PC-3 (cell line): ENCODE measurements around the gene VPS33B. TPM values are rescaled to one million over a fixed set of nuclear protein-coding genes. Genes with fewer than 3 reads are reported as not detected.

ENCODE experiments used
- ATAC-seq: fragments of 200-7000 bp; cut with Tn5 transposase; 2 replicates; pipeline ENCODE4 v1.9.1; 2020; ENCODE audit warnings: mild to moderate bottlenecking, moderate library complexity
- BruUV-seq: library from RNA; stranded (reverse); fragments of 400-500 nt; replicated peaks from 2 replicates; lab custom pipeline; 2021; lab: Mats Ljungman, UMichigan
- CTCF ChIA-PET: fragments of 300-600 bp; sonication (Branson Sonifier 250); formaldehyde crosslinking; loops from one replicate; lab custom pipeline; 2022; ENCODE audit warnings: antibody characterized with exemption; lab: Charles Lee
- POLR2A ChIA-PET: fragments of 300-600 bp; sonication (Branson Sonifier 250); formaldehyde crosslinking; loops from one replicate; lab custom pipeline; 2022; ENCODE audit warnings: antibody characterized with exemption; ENCODE audit not compliant: unreplicated experiment; lab: Charles Lee
- DNase-seq: peaks from one replicate; pipeline ENCODE4 v3.0.0-alpha.2; 2015
- H2AFZ ChIP-seq: fragments of 300-600 bp; sonication (generic); 2 replicates; pipeline ENCODE4 v1.6.0; 2016; ENCODE audit warnings: antibody characterized with exemption, low read length
- H3F3A ChIP-seq: fragments of 300-600 bp; sonication (generic); one replicate; pipeline ENCODE4 v1.6.0; 2017; ENCODE audit warnings: antibody characterized with exemption, low read length, control low read depth, mild to moderate bottlenecking; ENCODE audit not compliant: unreplicated experiment
- H3K27ac ChIP-seq: fragments of 300-600 bp; sonication (generic); 2 replicates; pipeline ENCODE4 v1.5.1; 2016; ENCODE audit warnings: mild to moderate bottlenecking, low read length
- H3K27me3 ChIP-seq: fragments of 300-600 bp; sonication (generic); 2 replicates; pipeline ENCODE4 v1.6.1; 2016; ENCODE audit warnings: low read length, mixed read lengths
- H3K36me3 ChIP-seq: fragments of 300-600 bp; sonication (generic); 2 replicates; pipeline ENCODE4 v1.6.1; 2016; ENCODE audit warnings: low read depth, mixed run types, low read length, mixed read lengths
- H3K4me1 ChIP-seq: fragments of 300-600 bp; sonication (generic); 2 replicates; pipeline ENCODE4 v1.5.1; 2016; ENCODE audit warnings: low read length; ENCODE audit not compliant: insufficient read depth
- H3K4me2 ChIP-seq: fragments of 300-600 bp; sonication (generic); 2 replicates; pipeline ENCODE4 v1.6.0; 2016; ENCODE audit warnings: low read length
- H3K4me3 ChIP-seq: fragments of 300-600 bp; sonication (generic); 2 replicates; pipeline ENCODE4 v1.5.1; 2016; ENCODE audit warnings: mild to moderate bottlenecking, low read length, mixed read lengths
- H3K79me2 ChIP-seq: fragments of 300-600 bp; sonication (generic); 2 replicates; pipeline ENCODE4 v1.6.1; 2017; ENCODE audit warnings: low read length, mixed read lengths
- H3K9ac ChIP-seq: fragments of 300-600 bp; sonication (generic); 2 replicates; pipeline ENCODE4 v1.6.0; 2016; ENCODE audit warnings: mild to moderate bottlenecking, low read length
- H3K9me2 ChIP-seq: fragments of 300-600 bp; sonication (generic); replicated peaks from 2 replicates; pipeline ENCODE4 v1.6.1; 2016; ENCODE audit warnings: mixed run types, low read length, mixed read lengths
- H3K9me3 ChIP-seq: fragments of 300-600 bp; sonication (generic); 2 replicates; pipeline ENCODE4 v1.6.1; 2016; ENCODE audit warnings: low read length, mixed read lengths
- H4K20me1 ChIP-seq: fragments of 300-600 bp; sonication (generic); 2 replicates; pipeline ENCODE4 v1.6.1; 2016; ENCODE audit warnings: low read length, mixed read lengths
- CTCF ChIP-seq: fragments of 300-600 bp; sonication (generic); conservative IDR thresholded peaks from 2 replicates; pipeline ENCODE4 v1.5.1; 2017; ENCODE audit warnings: antibody characterized with exemption, low read depth, mild to moderate bottlenecking, low read length
- EZH2 ChIP-seq: fragments of 300-600 bp; sonication (generic); IDR thresholded peaks from one replicate; pipeline ENCODE4 v1.6.1; 2017; ENCODE audit warnings: antibody characterized with exemption, mild to moderate bottlenecking, low read length; ENCODE audit not compliant: unreplicated experiment
- EZH2phosphoT487 ChIP-seq: fragments of 300-600 bp; sonication (generic); IDR thresholded peaks from 2 replicates; pipeline ENCODE4 v1.6.1; 2018; ENCODE audit warnings: mild to moderate bottlenecking, antibody characterized with exemption, low read length, borderline replicate concordance
- intact Hi-C: fragments of 100-400 bp; cut with micrococcal nuclease; formaldehyde crosslinking; loops from 2 replicates; pipeline ENCODE4 v1.9.0; 2023
- total RNA-seq: library from RNA; depleted of rRNA; stranded (reverse); fragments of >200 nt; gene quantifications from 2 replicates; pipeline ENCODE4 v1.2.3, GENCODE V29; 2014

The VPS33B gene
- total RNA-seq, 1 experiment from 2014 or later, result 8.0 TPM

GRCh38 chr15:90959894-90960293, 62.5 kb downstream of the VPS33B start:
- CTCF ChIA-PET, result no interaction called here
- H3K9me3 ChIP-seq, result no peaks in the 10 kb centered on the region
- H4K20me1 ChIP-seq, result no peaks in the 10 kb centered on the region
- ATAC-seq (no peak), DNase-seq (no peak)
- H3K9me2 ChIP-seq, result no peaks in the 10 kb centered on the region
- H3K9ac ChIP-seq, result no peak overlapping the region
- no peak overlapping the region for H2AFZ ChIP-seq
- H3K79me2 ChIP-seq, result peaks cover 10% of the 10 kb centered on the region
- H3K4me3 ChIP-seq, result no peak overlapping the region
- peaks cover 19% of the 10 kb centered on the region for H3K4me1 ChIP-seq
- POLR2A ChIA-PET, result no interaction called here
- intact Hi-C loops, result loop anchor here (5.0 kb wide), 2 partner anchors 32 to 62 kb away; partner anchors contain the start of genes PRC1 and VPS33B
- no peak overlapping the region for H3K27ac ChIP-seq
- peaks cover 7% of the 10 kb centered on the region; the same call in 1 of the 2 replicates for H3K36me3 ChIP-seq
- BruUV-seq, result no TSS peak
- H3K27me3 ChIP-seq, result no peaks in the 10 kb centered on the region
- no peaks in the 10 kb centered on the region for H3F3A ChIP-seq
- no peak overlapping the region for H3K4me2 ChIP-seq
- TF ChIP-seq CTCF (no peak), EZH2phosphoT487 (no peak), EZH2 (no peak)

GRCh38 chr15:90959028-90959595, 63.3 kb downstream of the VPS33B start:
- no TSS peak for BruUV-seq
- TF ChIP-seq CTCF (no peak), EZH2phosphoT487 (no peak), EZH2 (no peak)
- H3K36me3 ChIP-seq, result peaks cover 7% of the 10 kb centered on the region; the same call in 1 of the 2 replicates
- intact Hi-C loops, result loop anchor here (5.0 kb wide), 2 partner anchors 33 to 63 kb away; partner anchors contain the start of genes PRC1 and VPS33B
- H3K27ac ChIP-seq, result no peak overlapping the region
- no peak overlapping the region for H2AFZ ChIP-seq
- no peaks in the 10 kb centered on the region for H3K27me3 ChIP-seq
- H3K9me2 ChIP-seq, result no peaks in the 10 kb centered on the region
- H3K4me3 ChIP-seq, result no peak overlapping the region
- ATAC-seq, result no peak
- no peak overlapping the region for H3K4me2 ChIP-seq
- POLR2A ChIA-PET, result no interaction called here
- CTCF ChIA-PET, result no interaction called here
- H3K9ac ChIP-seq, result no peak overlapping the region
- no peaks in the 10 kb centered on the region for H3K9me3 ChIP-seq
- H3K4me1 ChIP-seq, result peaks cover 19% of the 10 kb centered on the region
- DNase-seq, result no peak
- no peaks in the 10 kb centered on the region for H3F3A ChIP-seq
- no peaks in the 10 kb centered on the region for H4K20me1 ChIP-seq
- H3K79me2 ChIP-seq, result peaks cover 10% of the 10 kb centered on the region

- Histone ChIP-seq H3K79me2 (peaks cover 10% of the 10 kb centered on the region), H3K27me3 (no peaks in the 10 kb centered on the region), H4K20me1 (no peaks in the 10 kb centered on the region), H3K4me3 (peak overlapping the region; percentile 77; the same call in 1 of the 2 replicates), H3F3A (no peaks in the 10 kb centered on the region), H3K36me3 (peaks cover 2% of the 10 kb centered on the region; the same call in 1 of the 2 replicates), H3K9me2 (no peaks in the 10 kb centered on the region), H2AFZ (peak overlapping the region; percentile 67; the same call in 1 of the 2 replicates), H3K4me2 (peak overlapping the region; percentile 82), H3K9ac (no peak overlapping the region), H3K9me3 (no peaks in the 10 kb centered on the region), H3K27ac (no peak overlapping the region), H3K4me1 (peaks cover 19% of the 10 kb centered on the region)
- BruUV-seq, result no TSS peak
- ChIA-PET CTCF (interaction anchor here (0.6 to 1.8 kb wide), 4 partner anchors 23 to 1639 kb away, joined by 3 to 10 read pairs (median 6); partner anchors contain the start of genes HDDC3 and UNC45A), POLR2A (interaction anchor here (0.7 to 0.9 kb wide), 2 partner anchors 64 to 169 kb away, joined by 3 to 6 read pairs; no protein-coding TSS in a partner anchor)
- intact Hi-C loops, result loop anchor here (2.0 to 5.0 kb wide), 3 partner anchors 35 to 75 kb away; partner anchors contain the start of genes PRC1 and VPS33B
- no peak for ATAC-seq
- TF ChIP-seq CTCF (no peak), EZH2 (no peak), EZH2phosphoT487 (no peak)
- DNase-seq, result no peak
These were observed 64.6 kb downstream of the VPS33B start for GRCh38 chr15:90957791-90958190.
